GM18873 (cell line): Measurements from ENCODE around the gene SEMA3E.

ENCODE experiments used
- ATAC-seq: cut with Tn5 transposase; IDR thresholded peaks from one replicate; pipeline ENCODE4 v1.9.1; 2021; ENCODE audit warnings: mild to moderate bottlenecking, moderate library complexity, moderate number of reproducible peaks; ENCODE audit not compliant: unreplicated experiment, low FRiP score

Gene SEMA3E

GRCh38 chr7:83643012-83643411 lies 5.9 kb downstream of the SEMA3E start:
- ATAC-seq: no peak

GRCh38 chr7:83640731-83641537 lies 8.0 kb downstream of the SEMA3E start:
- no peak for ATAC-seq

- no peak for ATAC-seq
These were observed 8.7 kb downstream of the SEMA3E start for GRCh38 chr7:83640240-83640639.

DNA sequence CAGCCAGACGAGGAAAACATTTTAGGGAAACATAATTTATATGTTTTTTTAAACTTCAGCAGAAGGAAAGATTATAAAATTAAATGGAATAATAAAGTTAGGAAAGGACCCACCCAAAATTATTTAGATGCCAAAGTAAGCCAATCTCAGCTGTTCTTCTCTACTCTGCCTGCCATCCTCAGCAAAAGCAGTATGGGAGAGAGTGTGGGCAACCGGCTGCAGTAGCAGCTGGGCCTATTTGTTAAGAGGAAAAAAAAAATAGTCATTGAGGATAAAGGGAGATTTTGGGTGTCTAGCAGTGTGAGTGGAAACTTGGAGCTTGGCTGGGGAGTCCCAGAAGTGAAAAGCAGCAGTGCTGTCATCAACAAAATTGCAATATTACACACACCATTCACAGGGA lies 15.4 kb downstream of the SEMA3E start:
- no peak for ATAC-seq

DNA sequence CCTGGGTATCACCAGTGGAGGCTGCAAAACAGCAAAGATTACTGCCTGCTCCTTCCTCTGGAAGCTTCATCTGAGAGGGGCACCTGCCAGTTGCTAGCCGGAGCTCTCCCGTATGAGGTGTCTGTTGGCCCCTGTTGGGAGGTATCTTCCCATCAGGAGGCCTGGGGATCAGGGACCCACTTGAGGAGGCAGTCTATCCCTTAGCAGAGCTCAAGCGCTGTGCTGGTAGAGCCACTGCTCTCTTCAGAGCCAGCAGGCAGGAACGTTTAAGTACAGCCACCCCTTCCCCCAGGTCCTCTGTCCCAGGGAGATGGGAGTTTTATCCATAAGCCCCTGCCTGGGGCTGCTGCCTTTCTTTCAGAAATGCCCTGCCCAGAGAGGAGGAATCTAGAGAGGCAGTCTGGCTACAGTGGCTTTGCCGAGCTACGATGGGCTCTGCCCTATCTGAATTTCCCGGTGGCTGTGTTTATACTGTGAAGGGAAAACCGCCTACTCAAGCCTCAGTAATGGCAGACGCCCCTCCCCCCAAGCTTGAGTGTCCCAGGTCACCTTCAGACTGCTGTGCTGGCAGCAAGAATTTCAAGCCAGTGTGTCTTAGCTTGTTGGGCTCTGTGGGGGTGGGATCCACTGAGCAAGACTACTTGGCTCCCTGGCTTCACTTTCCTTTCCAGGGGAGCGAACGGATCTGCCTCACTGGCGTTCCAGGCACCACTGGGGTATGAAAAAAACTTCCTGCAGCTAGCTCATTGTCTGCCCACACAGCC lies 19.6 kb downstream of the SEMA3E start:
- ATAC-seq: no peak

- no peak for ATAC-seq
These were observed 31.1 kb downstream of the SEMA3E start for GRCh38 chr7:83617858-83618257.

GRCh38 chr7:83614112-83614511 lies 34.8 kb downstream of the SEMA3E start:
- ATAC-seq: no peak

DNA sequence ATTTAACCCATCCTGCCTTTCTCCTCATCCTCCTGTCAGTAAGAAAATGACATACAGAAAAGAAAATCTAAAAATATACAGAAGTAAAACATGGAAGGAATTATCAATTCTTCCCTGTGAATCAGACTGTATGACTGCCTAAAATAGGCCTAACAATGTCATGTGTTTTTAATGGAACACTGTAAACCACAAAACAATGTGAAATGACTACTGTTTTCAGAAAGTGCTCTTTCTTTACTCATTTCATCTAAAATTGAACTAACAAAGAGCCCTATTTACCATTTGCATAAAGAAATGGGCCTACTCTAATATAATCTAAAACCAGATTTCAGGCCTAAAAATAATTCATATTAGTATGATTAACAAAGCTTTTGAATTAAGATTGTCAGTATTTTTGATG lies 35.7 kb downstream of the SEMA3E start:
- ATAC-seq: no peak

- no peak for ATAC-seq
These were observed 37.2 kb downstream of the SEMA3E start for GRCh38 chr7:83611776-83612175.

DNA sequence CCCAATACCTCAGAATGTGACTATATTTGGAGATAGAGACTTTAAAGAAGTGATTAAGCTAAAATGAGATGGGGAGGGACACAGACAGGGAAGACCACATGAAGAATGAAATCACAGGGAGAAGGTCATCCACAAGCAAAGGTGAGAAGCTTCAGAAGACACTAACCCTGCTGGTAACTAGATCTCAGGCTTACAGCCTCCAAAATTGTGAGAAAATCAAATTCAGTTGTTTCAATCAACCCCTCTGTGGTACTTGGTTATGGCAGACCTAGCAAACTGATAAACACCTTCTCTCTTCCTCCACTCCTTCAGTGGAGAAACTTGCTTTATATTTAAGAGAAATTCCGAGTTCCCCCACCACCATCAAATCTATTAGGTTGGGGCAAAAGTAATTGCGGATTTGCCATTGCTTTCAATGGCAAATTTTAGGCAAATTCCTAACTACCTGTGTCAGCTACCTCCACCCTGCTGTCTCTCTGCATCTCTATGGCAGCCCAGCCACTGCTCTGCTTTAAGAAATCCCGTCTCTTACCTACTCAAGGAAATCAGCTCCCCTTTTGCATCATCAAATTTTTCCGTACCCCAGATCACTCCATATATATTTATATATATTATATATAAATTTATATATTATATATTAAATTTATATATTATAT lies 38.2 kb downstream of the SEMA3E start:
- ATAC-seq: no peak

DNA sequence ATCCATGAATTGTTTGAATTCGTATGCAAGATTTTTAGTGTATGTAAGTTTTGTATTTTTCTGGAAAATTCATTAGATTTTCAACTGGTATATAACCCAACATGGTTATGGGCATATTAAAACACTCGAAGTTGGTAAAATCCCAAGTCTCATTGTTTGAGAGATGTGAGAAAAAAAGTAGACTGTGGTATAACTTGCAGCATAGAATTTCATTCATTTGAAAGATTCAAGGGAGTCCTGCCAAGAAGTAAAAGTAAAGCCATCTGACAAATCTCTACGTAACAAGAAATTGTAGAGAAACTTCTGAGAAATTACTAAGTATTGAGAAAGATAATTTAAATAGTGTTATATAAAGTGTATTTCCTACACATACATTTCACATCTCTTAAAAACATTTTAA lies 40.2 kb downstream of the SEMA3E start:
- ATAC-seq: no peak

- ATAC-seq: no peak
These were observed 45.3 kb downstream of the SEMA3E start for GRCh38 chr7:83603649-83604048.

DNA sequence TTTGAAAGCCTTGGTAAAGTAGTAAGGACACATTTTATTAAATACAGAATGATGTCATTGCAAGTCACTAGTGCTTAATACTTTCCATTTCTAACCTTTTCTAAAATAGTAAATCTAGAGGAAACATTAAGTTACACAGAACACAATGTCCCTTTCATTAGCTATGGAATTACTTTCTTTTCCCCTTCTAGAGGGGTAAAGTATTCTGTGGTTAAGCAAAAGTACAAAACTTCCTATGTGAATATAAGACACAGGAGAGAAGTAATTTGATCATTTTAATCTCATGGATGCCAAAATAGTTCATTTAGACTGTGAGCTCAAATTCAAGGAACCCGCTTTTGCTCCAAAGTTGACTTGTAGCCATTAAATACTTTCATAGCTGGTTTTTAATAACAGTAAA lies 49.8 kb downstream of the SEMA3E start:
- no peak for ATAC-seq

DNA sequence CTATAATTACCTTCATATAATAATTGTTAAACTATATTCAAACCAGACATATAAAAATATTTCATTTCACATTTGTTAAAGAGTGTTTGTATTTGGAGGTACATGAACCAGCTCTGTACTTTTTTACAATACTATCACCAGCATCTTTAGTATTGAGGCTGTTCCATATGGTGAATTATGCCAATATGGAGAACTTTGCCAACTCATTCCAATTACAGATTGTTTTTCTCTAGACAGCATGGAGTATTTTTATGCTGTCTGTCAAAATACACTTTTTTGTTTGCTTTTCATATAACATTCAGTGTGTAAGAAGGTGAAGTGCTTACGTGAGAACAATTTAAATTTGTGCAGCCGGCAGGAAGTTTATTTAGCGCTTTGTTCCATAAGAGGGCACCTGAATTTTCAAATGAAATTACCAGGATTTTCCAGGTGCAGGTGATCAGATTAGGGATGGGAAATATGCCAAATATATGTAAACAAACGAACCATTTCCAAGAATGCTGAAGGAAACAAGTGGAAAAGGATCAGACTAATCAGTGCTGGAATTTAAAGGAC lies 54.9 kb downstream of the SEMA3E start:
- ATAC-seq: no peak

- no peak for ATAC-seq
These were observed 60.2 kb downstream of the SEMA3E start for GRCh38 chr7:83588602-83589240.

- no peak for ATAC-seq
These were observed 62.7 kb downstream of the SEMA3E start for GRCh38 chr7:83586281-83586680.

- ATAC-seq: no peak
These were observed 67.1 kb downstream of the SEMA3E start for GRCh38 chr7:83581667-83582435.

GRCh38 chr7:83579740-83580139 lies 69.2 kb downstream of the SEMA3E start:
- no peak for ATAC-seq

DNA sequence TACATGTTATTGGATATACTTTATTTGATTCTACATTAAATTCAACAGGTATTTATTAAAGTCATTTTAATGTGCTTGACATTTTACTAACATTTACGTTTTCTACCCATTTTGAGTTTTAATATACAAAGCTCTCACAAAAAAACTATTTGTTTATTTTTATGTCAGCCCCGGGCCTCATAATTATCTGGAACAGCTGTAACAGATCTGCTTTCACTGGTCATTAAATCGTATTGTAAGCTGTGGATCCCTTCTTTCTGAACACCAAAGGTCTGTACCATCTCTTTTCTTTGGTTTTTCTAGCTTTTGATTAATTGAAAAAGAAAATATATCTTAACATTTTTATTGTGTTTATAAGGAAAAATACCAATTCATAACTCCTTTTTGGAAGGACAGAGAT lies 73.5 kb downstream of the SEMA3E start:
- no peak for ATAC-seq

GRCh38 chr7:83574616-83575015 lies 74.3 kb downstream of the SEMA3E start:
- ATAC-seq: no peak
